ENCODE results near the gene TMEM135. TPM values are rescaled to one million over a fixed set of nuclear protein-coding genes. Genes with fewer than 3 reads are reported as not detected.

Gene TMEM135
- polyA plus RNA-seq, 1 of the 3 experiments (the other 2 are of a cell fraction): 3.0 TPM

GRCh38 chr11:87213444-87213843 is 175.7 kb downstream of the TMEM135 start:
- WGBS (ENCODE audit: low lambda C conversion rate): 88% methylated on average over 2 of the region's 2 CpGs
- H3F3A ChIP-seq (replicated peaks; ENCODE audit: insufficient read depth): no peaks in the 10 kb centered on the region
- no peaks in the 10 kb centered on the region for H3K9me3 ChIP-seq
- CTCF ChIA-PET: no interaction called here
- H3K4me1 ChIP-seq (ENCODE audit: control insufficient read depth in 1 of 2, insufficient read depth in 2 of 2, low read depth in 1 of 2, low read length in 1 of 2): no peaks in the 10 kb centered on the region; a peak in 1 of 4 replicates
- no peak overlapping the region for H2AFZ ChIP-seq (ENCODE audit: low read depth)
- H3K36me3 ChIP-seq (replicated peaks in 1 of 2; ENCODE audit: control insufficient read depth in 1 of 2, insufficient read depth in 2 of 2, low read length in 1 of 2): no peaks in the 10 kb centered on the region
- no peak overlapping the region for H3K9ac ChIP-seq
- H4K20me1 ChIP-seq (ENCODE audit: insufficient read depth): no peaks in the 10 kb centered on the region
- DNase-seq: no peak
- H3K4me3 ChIP-seq (ENCODE audit: low read depth in 2 of 2, low read length in 1 of 2): no peak overlapping the region
- H3K4me2 ChIP-seq: no peak overlapping the region
- H3K27ac ChIP-seq (ENCODE audit: low read depth in 2 of 2, low read length in 1 of 2): no peak overlapping the region
- H3K9me2 ChIP-seq: no peaks in the 10 kb centered on the region
- H3K27me3 ChIP-seq (ENCODE audit: insufficient read depth): no peaks in the 10 kb centered on the region
- TF ChIP-seq TCF12 (IDR thresholded peaks at IDR 0.05): no peak
- no peak for TF ChIP-seq FOXM1 (IDR thresholded peaks at IDR 0.05; ENCODE audit: low read depth)
- TF ChIP-seq GABPA (IDR thresholded peaks at IDR 0.05; ENCODE audit: low read depth): no peak
- no peak for TF ChIP-seq USF1 (IDR thresholded peaks at IDR 0.05; ENCODE audit: borderline replicate concordance, low read depth)
- no peak for TF ChIP-seq JUND (IDR thresholded peaks at IDR 0.05)
- TF ChIP-seq TAF1 (IDR thresholded peaks at IDR 0.05; ENCODE audit: borderline replicate concordance, low read depth, low read length): no peak
- TF ChIP-seq RXRA (IDR thresholded peaks at IDR 0.05; ENCODE audit: borderline replicate concordance, low read depth): no peak
- TF ChIP-seq TEAD4 (IDR thresholded peaks at IDR 0.05; ENCODE audit: borderline replicate concordance, insufficient read depth): no peak
- no peak for TF ChIP-seq FOSL2 (IDR thresholded peaks at IDR 0.05; ENCODE audit: borderline replicate concordance, low read depth)
- TF ChIP-seq, protein P1, sequence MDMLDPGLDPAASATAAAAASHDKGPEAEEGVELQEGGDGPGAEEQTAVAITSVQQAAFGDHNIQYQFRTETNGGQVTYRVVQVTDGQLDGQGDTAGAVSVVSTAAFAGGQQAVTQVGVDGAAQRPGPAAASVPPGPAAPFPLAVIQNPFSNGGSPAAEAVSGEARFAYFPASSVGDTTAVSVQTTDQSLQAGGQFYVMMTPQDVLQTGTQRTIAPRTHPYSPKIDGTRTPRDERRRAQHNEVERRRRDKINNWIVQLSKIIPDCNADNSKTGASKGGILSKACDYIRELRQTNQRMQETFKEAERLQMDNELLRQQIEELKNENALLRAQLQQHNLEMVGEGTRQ (IDR thresholded peaks at IDR 0.05; ENCODE audit: borderline replicate concordance, low read depth, low read length): no peak
- no peak for TF ChIP-seq MXI1 (IDR thresholded peaks at IDR 0.05; ENCODE audit: low read depth, low read length)
- TF ChIP-seq, protein P2, sequence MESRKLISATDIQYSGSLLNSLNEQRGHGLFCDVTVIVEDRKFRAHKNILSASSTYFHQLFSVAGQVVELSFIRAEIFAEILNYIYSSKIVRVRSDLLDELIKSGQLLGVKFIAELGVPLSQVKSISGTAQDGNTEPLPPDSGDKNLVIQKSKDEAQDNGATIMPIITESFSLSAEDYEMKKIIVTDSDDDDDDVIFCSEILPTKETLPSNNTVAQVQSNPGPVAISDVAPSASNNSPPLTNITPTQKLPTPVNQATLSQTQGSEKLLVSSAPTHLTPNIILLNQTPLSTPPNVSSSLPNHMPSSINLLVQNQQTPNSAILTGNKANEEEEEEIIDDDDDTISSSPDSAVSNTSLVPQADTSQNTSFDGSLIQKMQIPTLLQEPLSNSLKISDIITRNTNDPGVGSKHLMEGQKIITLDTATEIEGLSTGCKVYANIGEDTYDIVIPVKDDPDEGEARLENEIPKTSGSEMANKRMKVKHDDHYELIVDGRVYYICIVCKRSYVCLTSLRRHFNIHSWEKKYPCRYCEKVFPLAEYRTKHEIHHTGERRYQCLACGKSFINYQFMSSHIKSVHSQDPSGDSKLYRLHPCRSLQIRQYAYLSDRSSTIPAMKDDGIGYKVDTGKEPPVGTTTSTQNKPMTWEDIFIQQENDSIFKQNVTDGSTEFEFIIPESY (IDR thresholded peaks at IDR 0.05; ENCODE audit: borderline replicate concordance, low read depth): no peak
- TF ChIP-seq GATA2 (CRISPR knock-in tag; IDR thresholded peaks at IDR 0.05): no peak
- no peak for TF ChIP-seq POLR2AphosphoS5 (IDR thresholded peaks at IDR 0.05; ENCODE audit: low read depth, low read length)
- no peak for TF ChIP-seq EP300 (IDR thresholded peaks at IDR 0.05; ENCODE audit: borderline replicate concordance in 1 of 2, low read depth in 1 of 2, low read length in 1 of 2)
- TF ChIP-seq PBX3 (IDR thresholded peaks at IDR 0.05): no peak
- TF ChIP-seq NFIC (IDR thresholded peaks at IDR 0.05; ENCODE audit: borderline replicate concordance): no peak
- TF ChIP-seq RCOR1 (IDR thresholded peaks at IDR 0.05; ENCODE audit: low read length): no peak
- no peaks in the 10 kb centered on the region for H3K79me2 ChIP-seq (ENCODE audit: insufficient read depth)
- POLR2A ChIA-PET: no interaction called here

Measured in SK-N-SH (cell line).